Hepatocyte (in vitro differentiated cells): Measurements from ENCODE around the gene BTN1A1. TPM values are rescaled to one million over a fixed set of nuclear protein-coding genes. Genes with fewer than 3 reads are reported as not detected.
A peak's percentile ranks its signal among the peaks of the same experiment; 100 is the strongest.
"Not testable (repeated sequence)": the region's sequence is repeated elsewhere in the genome, so short reads cannot be mapped to it uniquely, and the experiment has no call there.

Source experiments
- DNase-seq: peaks from one replicate; pipeline ENCODE4 v3.0.0-alpha.2; 2016; ENCODE audit warnings: low spot score
- H2AFZ ChIP-seq: fragments of 200-600 bp; sonication (generic); 2 replicates; pipeline ENCODE4 v1.6.0; 2016; ENCODE audit warnings: antibody characterized with exemption, mild to moderate bottlenecking
- H3K27ac ChIP-seq: fragments of 200-600 bp; sonication (generic); 2 replicates; pipeline ENCODE4 v1.5.1; 2016; ENCODE audit warnings: mild to moderate bottlenecking
- H3K27me3 ChIP-seq: fragments of 200-600 bp; sonication (generic); 2 replicates; pipeline ENCODE4 v1.6.1; 2016
- H3K36me3 ChIP-seq: fragments of 200-600 bp; sonication (generic); replicated peaks from 2 replicates; pipeline ENCODE4 v1.5.1; 2016; ENCODE audit warnings: low read depth; ENCODE audit not compliant: insufficient read depth
- H3K4me1 ChIP-seq: fragments of 200-600 bp; sonication (generic); 2 replicates; pipeline ENCODE4 v1.5.1; 2016; ENCODE audit warnings: mild to moderate bottlenecking, moderate library complexity; ENCODE audit not compliant: insufficient read depth
- H3K4me2 ChIP-seq: fragments of 200-600 bp; sonication (generic); 2 replicates; pipeline ENCODE4 v1.6.0; 2016
- H3K4me3 ChIP-seq: fragments of 200-600 bp; sonication (generic); 2 replicates; pipeline ENCODE4 v1.5.1; 2016; ENCODE audit warnings: mild to moderate bottlenecking
- H3K79me2 ChIP-seq: fragments of 200-600 bp; sonication (generic); 2 replicates; pipeline ENCODE4 v1.6.0; 2017; ENCODE audit warnings: mild to moderate bottlenecking
- H3K9me2 ChIP-seq: fragments of 200-600 bp; sonication (generic); replicated peaks from 2 replicates; pipeline ENCODE4 v1.6.0; 2017; ENCODE audit warnings: mild to moderate bottlenecking; ENCODE audit not compliant: insufficient read depth
- H3K9me3 ChIP-seq: fragments of 200-600 bp; sonication (generic); 2 replicates; pipeline ENCODE4 v1.5.1; 2016; ENCODE audit warnings: low read depth, mild to moderate bottlenecking
- H4K20me1 ChIP-seq: fragments of 200-600 bp; sonication (generic); 2 replicates; pipeline ENCODE4 v1.6.0; 2016; ENCODE audit warnings: mild to moderate bottlenecking; ENCODE audit not compliant: insufficient read depth, poor library complexity, severe bottlenecking
- EZH2 ChIP-seq: fragments of 200-600 bp; sonication (generic); IDR thresholded peaks from 2 replicates; pipeline ENCODE4 v1.6.1; 2016; ENCODE audit warnings: antibody characterized with exemption, mild to moderate bottlenecking, borderline replicate concordance
- EZH2phosphoT487 ChIP-seq: fragments of 200-600 bp; sonication (generic); IDR thresholded peaks from one replicate; pipeline ENCODE4 v1.6.1; 2018; ENCODE audit warnings: antibody characterized with exemption, mild to moderate bottlenecking, low read depth, moderate library complexity; ENCODE audit not compliant: unreplicated experiment, severe bottlenecking
- WGBS: methylation state at CpG from one replicate; pipeline ENCODE4 v1.1.6; 2016; ENCODE audit warnings: low lambda C conversion rate; ENCODE audit errors: missing lambda C conversion rate; 5-methylcytosine and 5-hydroxymethylcytosine counted together
- polyA plus RNA-seq: library from polyadenylated mRNA; unstranded; fragments of >200 nt; fragmentation: Nextera tagmentation; extraction: Ambion mirVana; gene quantifications from 2 replicates; pipeline ENCODE4 v1.2.1, GENCODE V29; 2016
- total RNA-seq: library from RNA; depleted of rRNA; stranded (reverse); fragments of >200 nt; gene quantifications from 2 replicates; pipeline ENCODE4 v1.2.3, GENCODE V29; 2014
- TF ChIP-seq, protein P1 (sequence below): fragments of 200-600 bp; sonication (generic); IDR thresholded peaks from 2 replicates; pipeline ENCODE4 v1.5.1; 2016; ENCODE audit warnings: antibody characterized with exemption, mild to moderate bottlenecking; ENCODE audit not compliant: poor library complexity

Gene BTN1A1
- total and polyA plus RNA-seq, 2 experiments from 2014 or later: 0.59 to 0.60 TPM

DNA sequence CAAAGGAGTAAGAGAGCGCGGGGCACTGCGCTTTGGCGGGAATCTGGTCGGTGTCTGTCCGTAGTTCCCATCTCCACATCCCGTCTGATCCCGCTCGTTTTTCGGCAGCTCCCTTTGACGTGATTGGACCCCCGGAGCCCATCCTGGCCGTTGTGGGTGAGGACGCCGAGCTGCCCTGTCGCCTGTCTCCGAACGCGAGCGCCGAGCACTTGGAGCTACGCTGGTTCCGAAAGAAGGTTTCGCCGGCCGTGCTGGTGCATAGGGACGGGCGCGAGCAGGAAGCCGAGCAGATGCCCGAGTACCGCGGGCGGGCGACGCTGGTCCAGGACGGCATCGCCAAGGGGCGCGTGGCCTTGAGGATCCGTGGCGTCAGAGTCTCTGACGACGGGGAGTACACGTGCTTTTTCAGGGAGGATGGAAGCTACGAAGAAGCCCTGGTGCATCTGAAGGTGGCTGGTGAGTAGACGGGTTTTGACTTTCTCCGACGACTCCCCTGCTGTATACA, 1.4 kb downstream of the BTN1A1 start:
- Histone ChIP-seq H3K36me3 (no peaks in the 10 kb centered on the region), H3K9me2 (no peaks in the 10 kb centered on the region), H3K4me2 (peak overlapping the region; percentile 85), H3K79me2 (no peaks in the 10 kb centered on the region), H3K4me3 (peak overlapping the region; percentile 9), H2AFZ (peak overlapping the region; percentile 43), H3K9me3 (no peaks in the 10 kb centered on the region), H4K20me1 (no peaks in the 10 kb centered on the region), H3K4me1 (no peaks in the 10 kb centered on the region), H3K27me3 (peaks cover 26% of the 10 kb centered on the region), H3K27ac (no peak overlapping the region)
- TF ChIP-seq EZH2: peak; percentile 43
- TF ChIP-seq, protein P1, sequence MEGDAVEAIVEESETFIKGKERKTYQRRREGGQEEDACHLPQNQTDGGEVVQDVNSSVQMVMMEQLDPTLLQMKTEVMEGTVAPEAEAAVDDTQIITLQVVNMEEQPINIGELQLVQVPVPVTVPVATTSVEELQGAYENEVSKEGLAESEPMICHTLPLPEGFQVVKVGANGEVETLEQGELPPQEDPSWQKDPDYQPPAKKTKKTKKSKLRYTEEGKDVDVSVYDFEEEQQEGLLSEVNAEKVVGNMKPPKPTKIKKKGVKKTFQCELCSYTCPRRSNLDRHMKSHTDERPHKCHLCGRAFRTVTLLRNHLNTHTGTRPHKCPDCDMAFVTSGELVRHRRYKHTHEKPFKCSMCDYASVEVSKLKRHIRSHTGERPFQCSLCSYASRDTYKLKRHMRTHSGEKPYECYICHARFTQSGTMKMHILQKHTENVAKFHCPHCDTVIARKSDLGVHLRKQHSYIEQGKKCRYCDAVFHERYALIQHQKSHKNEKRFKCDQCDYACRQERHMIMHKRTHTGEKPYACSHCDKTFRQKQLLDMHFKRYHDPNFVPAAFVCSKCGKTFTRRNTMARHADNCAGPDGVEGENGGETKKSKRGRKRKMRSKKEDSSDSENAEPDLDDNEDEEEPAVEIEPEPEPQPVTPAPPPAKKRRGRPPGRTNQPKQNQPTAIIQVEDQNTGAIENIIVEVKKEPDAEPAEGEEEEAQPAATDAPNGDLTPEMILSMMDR: no peak
- peak; percentile 54 for DNase-seq
- 6% methylated on average over 49 of the region's 49 CpGs for WGBS

DNA sequence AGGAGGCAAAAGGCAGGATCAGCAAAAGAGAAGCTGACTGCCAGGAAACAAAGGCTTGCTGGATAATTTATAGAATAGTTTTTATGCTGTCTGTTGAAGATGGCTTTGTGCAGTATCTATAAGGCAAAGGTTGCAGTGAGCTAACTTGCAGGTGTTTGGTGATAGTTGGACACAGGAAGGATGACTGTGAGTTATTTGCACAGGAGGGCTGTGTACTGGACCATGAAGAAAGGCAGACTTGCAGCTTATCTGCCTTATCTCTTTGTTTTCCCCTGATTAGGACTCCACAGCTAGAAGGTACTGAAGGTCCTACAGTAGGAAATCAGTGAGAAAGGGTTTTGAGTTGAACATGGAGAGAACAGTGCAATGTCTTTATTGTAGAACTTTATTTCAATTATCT, 2.1 kb downstream of the BTN1A1 start:
- no peaks in the 10 kb centered on the region for H3K9me2 ChIP-seq
- H3K4me2 ChIP-seq: peak overlapping the region; percentile 85
- no peaks in the 10 kb centered on the region for H3K9me3 ChIP-seq
- H4K20me1 ChIP-seq: no peaks in the 10 kb centered on the region
- no peak overlapping the region for H3K27ac ChIP-seq
- no peaks in the 10 kb centered on the region for H3K4me1 ChIP-seq
- no peaks in the 10 kb centered on the region for H3K79me2 ChIP-seq
- peak; percentile 20 for DNase-seq
- TF ChIP-seq, protein P1: no peak
- TF ChIP-seq EZH2phosphoT487: no peak
- TF ChIP-seq EZH2: no peak
- H3K27me3 ChIP-seq: peaks cover 26% of the 10 kb centered on the region
- peak overlapping the region; percentile 9 for H3K4me3 ChIP-seq
- peak overlapping the region; percentile 43 for H2AFZ ChIP-seq
- no peaks in the 10 kb centered on the region for H3K36me3 ChIP-seq

DNA sequence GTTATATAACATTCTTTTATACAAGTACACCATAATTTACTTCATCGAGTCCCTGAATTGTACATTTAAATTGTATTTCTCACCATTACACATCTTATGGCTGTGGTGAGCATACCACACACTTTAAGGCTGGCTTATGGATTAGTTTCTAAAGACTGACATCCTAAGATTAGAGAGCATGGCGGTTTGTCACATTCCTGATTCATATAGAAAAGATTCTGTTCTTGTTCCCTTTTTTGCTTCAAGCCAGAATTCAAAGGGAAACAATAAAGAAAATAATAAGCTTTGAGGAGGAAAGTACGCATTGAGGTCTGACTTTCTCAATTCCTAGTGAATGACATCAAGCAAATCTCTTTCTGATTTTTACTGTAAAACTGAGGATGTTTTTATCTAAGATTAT, 2.5 kb downstream of the BTN1A1 start:
- no peaks in the 10 kb centered on the region for H3K36me3 ChIP-seq
- no peak overlapping the region for H3K27ac ChIP-seq
- no peaks in the 10 kb centered on the region for H3K9me3 ChIP-seq
- peaks cover 26% of the 10 kb centered on the region for H3K27me3 ChIP-seq
- no peaks in the 10 kb centered on the region for H3K9me2 ChIP-seq
- H2AFZ ChIP-seq: no peak overlapping the region
- no peak overlapping the region for H3K4me3 ChIP-seq
- no peak for DNase-seq
- no peaks in the 10 kb centered on the region for H3K4me1 ChIP-seq
- TF ChIP-seq EZH2phosphoT487: no peak
- TF ChIP-seq, protein P1: no peak
- no peak for TF ChIP-seq EZH2
- no peaks in the 10 kb centered on the region for H3K79me2 ChIP-seq
- no peaks in the 10 kb centered on the region for H4K20me1 ChIP-seq
- peak overlapping the region; percentile 85 for H3K4me2 ChIP-seq
- WGBS: 90% methylated on average over 3 of the region's 3 CpGs

- 88% methylated on average over 3 of the region's 3 CpGs for WGBS
- Histone ChIP-seq H4K20me1 (no peaks in the 10 kb centered on the region), H2AFZ (no peak overlapping the region), H3K4me2 (no peak overlapping the region), H3K9me3 (no peaks in the 10 kb centered on the region), H3K4me3 (no peak overlapping the region), H3K9me2 (no peaks in the 10 kb centered on the region), H3K4me1 (no peaks in the 10 kb centered on the region), H3K79me2 (no peaks in the 10 kb centered on the region), H3K36me3 (no peaks in the 10 kb centered on the region), H3K27me3 (peaks cover 9% of the 10 kb centered on the region), H3K27ac (no peak overlapping the region)
- DNase-seq: no peak
- TF ChIP-seq EZH2: no peak
- TF ChIP-seq, protein P1: no peak
- TF ChIP-seq EZH2phosphoT487: no peak
Observed at GRCh38 chr6:26507658-26508057, 7.6 kb downstream of the BTN1A1 start.

GRCh38 chr6:26511033-26511432, 10.9 kb downstream of the BTN1A1 start:
- H3K27ac ChIP-seq, DNase-seq, H3K4me1 ChIP-seq, H4K20me1 ChIP-seq, H3K27me3 ChIP-seq, H2AFZ ChIP-seq, H3K79me2 ChIP-seq, H3K9me2 ChIP-seq, H3K4me3 ChIP-seq, H3K36me3 ChIP-seq, H3K9me3 ChIP-seq, H3K4me2 ChIP-seq: not testable (repeated sequence)
- WGBS: 79% methylated on average over 6 of the region's 8 CpGs
